HG02763 (cell line): ENCODE results near the gene BLVRB.
A peak's percentile ranks its signal among the peaks of the same experiment; 100 is the strongest.
"Not testable (repeated sequence)": the region's sequence is repeated elsewhere in the genome, so short reads cannot be mapped to it uniquely, and the experiment has no call there.

Source experiments
- ATAC-seq: cut with Tn5 transposase; IDR thresholded peaks from one replicate; pipeline ENCODE4 v1.9.1; 2021; ENCODE audit warnings: mild to moderate bottlenecking, moderate library complexity; ENCODE audit not compliant: unreplicated experiment

BLVRB gene

GRCh38 chr19:40465557-40466218, at the start of gene BLVRB:
Gene BLVRB, minus strand, starts transcription at chr19:40465745. Its CDS starts 57 bp downstream, at chr19:40465688.
- peak; percentile 89 for ATAC-seq

- ATAC-seq, result no peak
These were observed 48.3 kb upstream of the BLVRB start for GRCh38 chr19:40513741-40514315.

DNA sequence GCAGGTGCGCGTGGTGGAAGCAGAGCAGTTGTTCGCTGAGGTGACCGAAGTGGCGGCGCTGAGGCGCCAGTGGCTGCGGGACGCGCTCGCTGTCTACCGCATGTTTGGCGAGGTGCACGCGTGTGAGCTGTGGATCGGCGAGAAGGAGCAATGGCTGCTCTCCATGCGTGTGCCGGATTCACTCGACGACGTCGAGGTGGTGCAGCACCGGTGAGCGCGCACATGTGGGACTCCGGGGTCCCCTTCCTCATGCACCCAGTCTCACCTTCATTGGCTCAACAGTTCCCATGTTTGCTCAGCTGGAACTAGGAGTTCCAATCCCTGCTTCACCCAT, 47.8 kb upstream of the BLVRB start:
- ATAC-seq, result no peak

GRCh38 chr19:40512473-40513344, 47.2 kb upstream of the BLVRB start:
- ATAC-seq, result no peak

DNA sequence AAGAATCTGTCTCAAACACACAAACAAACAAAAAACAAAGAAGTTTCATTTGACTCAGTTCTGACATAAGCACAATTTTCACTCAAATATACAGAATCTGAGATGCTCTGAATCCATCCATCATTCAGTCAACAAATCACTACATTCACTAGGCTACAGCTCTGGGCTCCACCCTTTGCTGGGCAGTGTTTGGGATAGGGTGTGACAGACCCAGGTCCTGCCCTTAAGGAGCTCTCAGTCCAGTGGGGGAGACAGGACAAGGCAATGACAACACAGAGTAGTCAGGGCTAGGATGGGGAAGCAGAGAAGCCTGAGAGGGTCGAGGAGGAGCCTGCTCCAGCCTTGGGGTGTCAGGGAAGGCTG, 46.5 kb upstream of the BLVRB start:
- ATAC-seq, result no peak

GRCh38 chr19:40511487-40511886, 45.9 kb upstream of the BLVRB start:
- no peak for ATAC-seq

- ATAC-seq, result no peak
These were observed 45.1 kb upstream of the BLVRB start for GRCh38 chr19:40510526-40511115.

- ATAC-seq, result no peak
These were observed 43.3 kb upstream of the BLVRB start for GRCh38 chr19:40508739-40509260.

DNA sequence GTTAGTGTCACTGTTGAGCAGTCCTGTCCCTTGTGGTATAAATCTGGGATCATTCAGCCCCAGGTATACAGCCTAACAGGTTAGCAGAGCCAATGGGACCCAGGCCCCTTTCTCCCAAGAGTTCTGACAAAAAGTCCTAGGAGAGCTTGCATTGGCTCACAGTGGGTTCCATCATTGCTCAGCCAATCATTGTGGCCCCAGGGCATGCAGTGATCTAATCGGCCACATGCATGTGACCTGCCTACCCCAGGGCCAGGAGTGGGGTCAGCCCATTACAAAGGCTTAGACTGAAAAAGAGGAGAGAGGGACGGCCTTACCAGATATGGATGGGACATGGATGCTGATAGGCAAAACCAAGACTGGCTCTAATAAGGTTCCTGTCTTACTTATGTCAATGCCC, 42.3 kb upstream of the BLVRB start:
- ATAC-seq, result no peak

DNA sequence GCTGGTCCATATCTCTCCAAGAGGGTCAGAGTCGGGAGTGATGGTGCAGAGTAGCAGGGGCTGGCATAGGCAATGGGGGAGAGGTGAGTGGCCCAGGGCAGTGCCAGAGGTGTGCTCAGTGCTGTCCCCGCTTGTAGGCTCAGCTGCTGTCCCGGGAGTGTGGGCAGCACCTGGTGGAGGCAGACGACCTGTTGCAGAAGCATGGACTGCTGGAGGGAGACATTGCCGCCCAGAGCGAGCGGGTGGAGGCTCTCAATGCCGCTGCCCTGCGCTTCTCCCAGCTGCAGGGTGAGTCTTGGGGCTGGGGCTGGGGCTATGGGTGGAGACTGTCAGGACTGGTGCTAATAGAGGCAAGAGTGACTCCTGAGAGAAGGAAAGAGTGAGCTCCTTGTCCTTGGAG, 40.6 kb upstream of the BLVRB start:
- ATAC-seq, result no peak

DNA sequence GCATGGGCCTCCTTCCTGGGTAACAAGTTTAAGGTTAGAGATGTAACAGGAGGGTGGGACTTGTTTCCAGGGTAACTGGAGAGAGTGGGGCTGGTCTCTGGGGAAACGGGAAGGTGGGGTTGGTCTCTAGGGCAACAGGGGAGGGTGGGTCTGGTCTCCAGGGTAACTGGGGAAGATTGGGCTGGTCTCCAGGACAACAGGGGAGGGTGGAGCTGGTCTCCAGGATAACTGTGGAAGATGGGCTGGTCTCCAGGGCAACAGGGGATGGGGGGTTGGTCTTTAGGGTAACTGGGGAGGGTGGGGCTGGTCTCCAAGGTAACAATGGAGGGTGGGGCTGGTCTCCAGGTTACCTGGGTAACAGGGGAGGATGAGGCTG, 37.8 kb upstream of the BLVRB start:
- ATAC-seq, result no peak

DNA sequence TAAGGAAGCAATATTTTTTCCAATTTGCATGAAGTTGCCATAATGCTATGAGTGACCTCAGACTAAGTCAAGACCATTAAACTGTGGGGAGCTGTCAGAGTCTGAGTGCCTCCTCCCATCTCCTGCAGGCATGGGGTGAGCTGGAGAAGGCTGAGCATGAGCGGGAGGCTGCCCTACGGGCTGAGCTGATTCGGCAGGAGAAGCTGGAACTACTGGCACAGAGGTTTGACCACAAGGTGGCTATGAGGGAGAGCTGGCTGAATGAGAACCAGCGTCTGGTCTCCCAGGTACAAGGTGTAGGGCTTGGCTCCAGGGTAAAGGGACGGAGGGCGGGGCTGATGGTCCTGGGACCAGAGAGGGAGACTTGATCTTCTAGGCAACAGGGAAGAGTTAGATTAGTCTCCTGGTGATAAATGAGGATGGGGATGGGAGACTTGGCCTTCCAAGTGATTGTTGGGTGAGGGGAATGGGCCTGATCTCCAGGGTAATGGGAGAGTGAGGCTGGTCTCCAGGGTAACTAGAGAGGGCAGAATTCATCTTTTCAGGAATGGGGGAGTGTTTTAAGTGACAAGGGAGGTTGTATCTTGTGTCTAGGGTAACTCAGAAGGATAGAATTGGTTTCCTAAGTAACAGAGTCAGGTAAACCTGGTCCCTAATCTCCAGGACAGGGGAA, 37.2 kb upstream of the BLVRB start:
- no peak for ATAC-seq

DNA sequence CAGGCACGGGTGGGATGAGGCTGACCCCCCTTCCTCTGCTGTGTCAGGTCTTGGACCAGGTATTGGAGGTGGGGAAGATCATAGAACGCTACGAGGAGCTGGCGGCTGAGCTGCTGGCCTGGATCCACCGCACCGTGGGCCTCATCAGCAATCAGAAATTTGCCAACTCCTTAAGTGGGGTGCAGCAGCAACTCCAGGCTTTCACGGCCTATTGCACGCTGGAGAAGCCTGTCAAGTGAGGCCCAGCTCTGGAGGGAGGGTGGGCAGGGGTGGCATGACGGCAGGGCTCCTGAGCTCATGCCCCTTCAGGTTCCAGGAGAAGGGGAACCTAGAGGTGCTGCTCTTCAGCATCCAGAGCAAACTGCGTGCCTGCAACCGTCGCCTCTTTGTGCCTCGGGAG, 36.5 kb upstream of the BLVRB start:
- ATAC-seq, result no peak

- ATAC-seq, result no peak
These were observed 36.1 kb upstream of the BLVRB start for GRCh38 chr19:40501599-40501998.

DNA sequence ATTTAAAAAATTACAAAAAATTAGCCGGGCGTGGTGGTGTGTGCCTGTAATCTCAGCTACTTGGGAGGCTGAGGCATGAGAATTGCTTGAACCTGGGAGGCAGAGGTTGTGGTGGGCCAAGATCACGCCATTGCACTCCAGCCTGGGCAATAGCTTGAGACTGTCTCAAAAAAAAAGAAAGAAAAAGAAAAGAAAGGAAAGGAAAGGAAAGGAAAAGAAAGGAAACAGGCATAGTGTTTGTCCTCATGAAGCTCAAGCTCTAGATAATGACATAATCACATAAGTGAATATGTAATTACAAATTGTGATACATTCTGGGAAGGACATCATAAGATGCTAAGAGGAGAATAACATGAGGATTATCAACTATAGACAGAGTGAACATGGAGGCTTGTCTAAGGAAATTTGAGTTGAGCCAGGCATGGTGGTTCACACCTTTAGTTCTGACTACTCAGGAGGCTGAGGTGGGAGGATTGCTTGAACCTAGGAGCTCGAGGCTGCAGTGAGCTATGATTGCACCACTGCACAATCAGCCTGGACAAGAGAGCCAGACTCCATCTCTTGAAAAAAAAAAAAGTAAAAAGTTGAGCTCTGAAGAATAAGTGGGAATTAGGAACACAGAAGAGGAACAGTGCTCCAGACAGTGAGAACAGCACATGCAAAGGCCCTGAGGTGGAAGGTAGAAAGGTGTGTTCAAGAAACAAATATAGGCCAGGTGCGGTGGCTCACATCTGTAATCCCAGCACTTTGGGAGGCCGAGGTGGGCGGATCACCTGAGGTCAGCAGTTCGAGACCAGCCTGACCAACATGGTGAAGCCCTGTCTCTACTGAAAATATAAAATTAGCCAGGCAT, 35.4 kb upstream of the BLVRB start:
- not testable (repeated sequence) for ATAC-seq

- ATAC-seq, result no peak
These were observed 33.8 kb upstream of the BLVRB start for GRCh38 chr19:40499320-40499719.

GRCh38 chr19:40497214-40497613, 31.7 kb upstream of the BLVRB start:
- no peak for ATAC-seq

DNA sequence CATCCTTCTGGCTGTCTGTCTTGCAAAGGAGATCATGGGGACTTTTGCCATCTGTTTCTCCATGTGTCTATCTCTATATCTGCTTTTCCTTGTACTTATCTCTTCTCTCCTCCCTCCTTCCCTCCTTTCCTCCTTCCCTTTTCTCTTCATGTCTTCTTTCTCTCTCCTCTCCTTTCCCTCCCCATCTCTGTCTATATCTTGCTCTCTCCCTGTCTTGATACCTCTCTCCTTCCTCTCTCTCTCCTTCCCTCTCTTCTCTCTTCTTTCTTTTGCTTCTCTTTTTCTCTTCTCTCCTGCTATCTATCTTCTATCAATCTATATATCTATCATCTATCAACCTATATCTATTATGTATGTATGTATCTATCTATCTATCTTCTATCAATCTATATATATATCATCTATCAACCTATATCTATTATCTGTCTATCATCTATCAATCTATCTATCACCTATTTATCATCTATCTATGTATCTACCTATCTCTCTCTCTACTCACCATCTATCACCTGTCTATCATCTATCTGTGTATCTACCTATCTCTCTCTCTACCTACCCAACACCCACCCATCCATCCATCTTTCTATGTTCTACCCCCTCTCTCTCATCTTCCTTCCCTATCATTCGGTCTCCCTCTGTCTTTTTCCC, 28.8 kb upstream of the BLVRB start:
- ATAC-seq, result no peak

- no peak for ATAC-seq
These were observed 28.2 kb upstream of the BLVRB start for GRCh38 chr19:40493778-40494177.

GRCh38 chr19:40492274-40492673, 26.7 kb upstream of the BLVRB start:
- ATAC-seq, result no peak
